Stimulated activated CD8-positive, alpha-beta memory T cell treated with anti-CD3 and anti-CD28 coated beads, Interleukin-15, amount 100 ng/mL, for 1 hour (primary cell): ENCODE data around the gene B3GALT6.

Experiments used
- DNase-seq: peaks from one replicate; pipeline ENCODE4 v3.0.0-alpha.2; 2020; ENCODE audit warnings: low read depth

The B3GALT6 gene

DNA sequence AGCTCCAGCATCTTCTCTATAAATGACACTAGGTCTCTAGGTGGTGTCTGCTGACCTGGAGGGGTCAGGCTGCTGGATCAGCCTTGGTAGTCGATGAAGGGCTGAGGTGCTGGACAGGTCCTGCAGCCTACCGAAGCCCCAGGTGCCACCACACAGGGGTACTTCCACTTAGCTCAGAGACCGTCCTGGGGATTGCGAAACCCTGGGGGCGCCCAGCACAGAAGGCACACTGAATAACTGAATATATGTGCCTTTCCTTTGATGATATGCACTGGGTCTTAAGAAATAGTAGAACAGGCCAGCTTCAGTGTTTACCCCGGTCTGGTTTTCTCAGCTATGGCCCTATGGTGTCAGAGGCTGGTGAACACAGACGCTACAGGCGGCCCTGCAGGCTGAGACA is 30.7 kb downstream of the B3GALT6 start:
- no peak for DNase-seq

DNA sequence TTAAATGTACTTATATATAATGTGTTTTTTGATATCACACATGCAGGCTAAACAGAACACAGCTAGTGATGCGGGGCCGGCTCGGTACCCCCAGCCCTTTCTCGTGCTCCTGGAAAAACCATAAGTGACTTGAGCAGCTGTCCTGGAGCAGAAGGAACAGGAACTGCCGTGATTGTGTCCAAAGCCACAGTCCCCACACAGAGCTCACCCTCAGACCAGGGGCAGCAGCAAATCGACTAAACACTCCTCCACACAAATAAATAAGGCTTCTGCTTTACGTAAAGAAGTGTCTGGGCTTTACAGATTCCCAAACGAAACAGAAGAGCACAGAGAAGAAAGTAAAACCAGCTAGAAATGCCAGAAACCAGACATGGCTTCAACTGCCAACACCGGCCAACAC is 32.0 kb downstream of the B3GALT6 start:
- no peak for DNase-seq

DNA sequence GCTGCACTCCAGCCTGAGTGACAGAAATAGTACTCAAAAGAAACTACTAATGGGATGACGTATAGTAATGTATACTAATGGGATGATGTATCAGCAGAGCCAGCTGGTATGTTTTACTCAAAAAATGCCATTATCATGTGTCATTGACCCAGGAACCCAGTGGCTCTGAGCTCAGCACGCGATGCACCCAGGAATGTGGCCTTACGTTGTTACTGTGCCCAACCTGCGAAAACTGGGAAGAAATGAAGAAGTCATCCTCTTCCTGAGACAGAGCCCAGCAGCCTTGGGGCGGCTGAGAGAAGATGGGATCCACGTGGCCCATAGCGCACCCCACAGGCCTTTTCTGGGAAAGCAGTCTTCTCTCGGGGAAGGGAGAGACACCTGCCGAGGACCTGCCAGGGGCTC is 32.8 kb downstream of the B3GALT6 start:
- DNase-seq: no peak

DNA sequence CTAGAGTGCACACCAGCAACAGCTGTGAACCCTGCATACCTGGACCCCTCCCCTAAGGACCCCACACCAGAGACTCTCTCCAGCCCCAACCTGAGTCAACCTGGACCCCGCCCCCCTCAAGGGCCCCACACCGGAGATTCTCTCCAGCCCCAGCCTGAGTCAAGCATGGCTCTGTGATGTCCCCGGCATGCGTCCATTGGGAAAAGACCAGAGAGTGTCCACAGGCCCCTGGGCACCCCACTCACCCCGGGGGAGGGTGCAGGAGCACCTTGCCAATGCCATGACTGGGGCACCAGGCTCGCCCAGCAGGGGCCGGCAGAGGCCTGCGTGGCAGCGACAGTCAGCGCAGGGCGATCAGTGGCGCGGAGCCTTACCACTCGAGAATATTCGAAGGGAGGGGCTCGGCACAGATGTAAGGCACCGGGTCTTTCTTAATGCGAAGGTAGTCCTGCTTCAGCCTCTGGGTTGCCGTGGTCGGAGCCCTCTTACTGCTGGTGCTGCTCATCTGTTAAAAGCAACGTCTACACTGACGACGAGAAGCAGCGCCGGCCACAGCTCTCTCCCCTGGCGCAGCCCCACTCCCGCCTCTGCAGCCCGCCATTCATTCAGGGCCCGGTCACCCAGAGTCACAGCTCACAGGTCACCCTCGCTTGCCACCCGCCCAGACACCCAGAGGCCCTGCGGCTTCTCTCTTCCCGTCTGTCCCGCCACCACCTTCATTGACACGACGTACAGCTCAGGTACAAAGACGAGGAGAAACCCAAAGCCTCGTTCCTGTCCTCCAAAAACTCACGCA is 35.6 kb downstream of the B3GALT6 start:
- DNase-seq: no peak

DNA sequence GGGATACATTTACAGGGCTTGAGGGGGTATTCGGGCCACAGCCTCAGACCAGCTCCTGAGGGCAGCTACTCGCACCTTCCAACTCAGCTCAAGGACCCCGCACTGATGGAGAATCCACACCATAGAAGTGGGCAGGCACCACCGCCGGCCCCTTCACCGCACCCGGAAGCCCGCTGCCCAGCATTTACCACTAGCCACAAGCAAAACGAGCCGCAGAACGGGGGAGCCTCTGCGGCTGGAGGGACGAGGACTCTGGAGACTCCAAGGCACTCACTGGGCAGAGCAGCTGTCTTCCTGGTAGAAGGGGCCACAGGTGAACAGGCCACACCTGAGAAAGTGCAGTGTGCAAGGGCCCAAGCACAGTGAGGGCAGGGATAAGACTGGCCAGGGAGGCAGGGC is 36.2 kb downstream of the B3GALT6 start:
- no peak for DNase-seq

DNA sequence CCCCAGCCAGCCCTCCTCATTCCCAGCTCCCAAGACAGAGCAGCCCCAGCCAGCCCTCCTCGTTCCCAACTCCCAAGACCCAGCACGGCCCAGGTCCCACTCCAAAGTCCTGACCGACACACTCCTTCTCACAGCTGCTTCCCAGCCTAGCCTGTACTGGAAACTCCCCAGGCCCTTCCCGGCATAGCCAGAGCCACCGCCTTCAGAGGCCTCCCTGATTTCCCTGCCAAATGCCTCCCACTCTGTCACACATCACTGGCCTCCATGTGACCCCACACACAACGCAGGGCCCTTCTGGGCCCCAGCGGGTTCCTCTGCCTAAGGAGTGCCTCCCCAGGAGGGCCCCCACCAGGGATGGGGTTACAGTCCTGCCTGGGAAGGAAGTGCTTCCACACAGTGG is 38.8 kb downstream of the B3GALT6 start:
- no peak for DNase-seq

DNA sequence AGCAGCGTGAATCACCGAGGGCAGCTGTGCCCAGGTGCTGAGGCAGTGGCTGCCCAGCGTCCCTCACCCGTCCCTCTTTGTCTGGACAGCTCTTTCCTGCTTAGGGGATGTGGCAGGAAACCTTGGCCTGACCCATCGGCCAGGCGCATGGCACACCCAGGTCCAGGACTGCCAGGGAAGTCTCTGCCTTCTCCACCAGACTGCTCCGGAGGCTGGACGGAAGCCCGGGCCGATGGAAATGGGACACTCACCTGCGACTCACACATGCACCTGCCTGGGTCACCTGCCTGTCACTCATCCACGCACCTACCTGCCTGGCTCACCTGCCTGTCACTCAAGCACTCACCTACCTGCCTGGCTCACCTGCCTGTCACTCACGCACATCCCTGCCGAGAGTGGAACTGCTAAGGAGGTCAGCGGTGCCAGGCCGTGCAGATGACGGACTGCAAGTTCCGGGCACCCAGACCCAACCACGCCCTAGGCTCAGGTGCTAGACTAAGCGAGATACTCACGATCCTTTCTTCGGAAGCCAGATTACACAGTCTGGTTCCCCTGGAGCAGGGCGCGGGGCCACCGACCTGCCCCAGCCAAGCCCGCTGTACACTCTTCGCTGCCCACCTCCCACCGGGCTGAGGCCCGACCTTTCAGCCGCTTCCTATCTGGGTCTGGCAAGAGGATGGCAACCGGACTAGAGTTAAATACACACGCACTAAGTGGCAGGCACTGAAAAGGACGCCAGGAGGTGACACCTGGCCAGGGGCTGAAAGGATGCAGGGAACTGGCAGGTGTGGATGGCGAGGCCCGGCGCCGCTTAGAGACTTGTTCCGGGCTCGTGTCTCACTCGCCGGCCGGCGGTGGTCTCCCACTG is 40.5 kb downstream of the B3GALT6 start:
- DNase-seq: no peak

DNA sequence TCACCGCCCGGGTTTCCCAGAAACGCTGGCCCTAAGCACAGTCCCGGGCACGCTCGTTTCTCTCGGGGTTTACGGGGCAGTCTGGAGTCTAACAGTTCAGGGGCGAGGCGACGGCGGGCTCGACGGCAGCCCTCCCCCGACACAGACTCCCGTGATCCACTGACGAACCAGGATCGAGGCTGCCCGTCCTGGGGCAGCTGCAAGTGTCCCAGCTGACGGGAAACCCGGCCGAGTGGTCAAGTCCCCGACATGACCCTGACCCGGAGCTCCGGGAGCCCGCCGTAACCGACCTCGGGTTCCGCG is 41.1 kb downstream of the B3GALT6 start:
- no peak for DNase-seq

DNA sequence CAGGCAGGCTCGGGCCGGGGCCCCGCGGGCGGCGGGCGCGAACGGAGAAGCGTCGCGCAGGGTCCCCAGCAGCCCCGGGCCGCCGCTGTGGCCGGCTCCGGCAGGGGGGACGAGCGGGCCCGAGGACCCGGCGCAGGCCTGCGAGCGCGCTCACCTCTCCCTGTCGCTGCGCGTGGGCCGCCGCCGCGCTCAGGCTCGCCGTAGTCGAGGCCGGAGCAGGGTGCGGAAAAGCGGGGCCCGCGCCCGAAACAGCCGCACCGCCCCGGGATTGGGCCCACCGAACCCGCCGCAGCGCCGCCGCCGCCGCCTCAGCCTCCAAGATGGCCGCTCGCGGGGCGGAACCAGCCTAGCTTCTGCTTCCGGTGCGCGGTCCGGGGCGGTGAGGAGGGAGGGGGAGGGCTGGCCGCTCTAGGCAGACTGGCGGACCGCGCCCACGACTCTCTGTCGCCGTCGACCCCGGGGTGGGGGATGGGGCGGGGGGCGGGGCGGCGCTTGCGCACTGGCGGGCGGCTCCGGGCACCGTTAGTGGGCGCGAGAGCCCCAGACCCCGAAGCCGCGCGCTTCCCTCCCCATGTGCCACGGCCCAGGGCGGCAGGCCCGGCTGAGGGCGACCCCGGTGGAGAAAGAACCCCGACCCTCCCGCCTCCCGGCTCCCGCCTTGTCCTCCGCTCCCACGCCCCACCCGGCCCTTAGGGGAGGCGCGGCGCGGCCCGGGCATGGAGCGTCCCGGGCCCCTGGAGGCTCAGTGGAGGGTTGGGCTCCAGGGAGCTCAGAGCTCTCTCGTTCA is 41.7 kb downstream of the B3GALT6 start, which contains the start of gene UBE2J2:
TSS of gene UBE2J2 (minus strand) at position 343 of the 787 bp plus-strand sequence. CDS start 5,862 bp downstream, outside the sequence.
- DNase-seq: peak; percentile 81

DNA sequence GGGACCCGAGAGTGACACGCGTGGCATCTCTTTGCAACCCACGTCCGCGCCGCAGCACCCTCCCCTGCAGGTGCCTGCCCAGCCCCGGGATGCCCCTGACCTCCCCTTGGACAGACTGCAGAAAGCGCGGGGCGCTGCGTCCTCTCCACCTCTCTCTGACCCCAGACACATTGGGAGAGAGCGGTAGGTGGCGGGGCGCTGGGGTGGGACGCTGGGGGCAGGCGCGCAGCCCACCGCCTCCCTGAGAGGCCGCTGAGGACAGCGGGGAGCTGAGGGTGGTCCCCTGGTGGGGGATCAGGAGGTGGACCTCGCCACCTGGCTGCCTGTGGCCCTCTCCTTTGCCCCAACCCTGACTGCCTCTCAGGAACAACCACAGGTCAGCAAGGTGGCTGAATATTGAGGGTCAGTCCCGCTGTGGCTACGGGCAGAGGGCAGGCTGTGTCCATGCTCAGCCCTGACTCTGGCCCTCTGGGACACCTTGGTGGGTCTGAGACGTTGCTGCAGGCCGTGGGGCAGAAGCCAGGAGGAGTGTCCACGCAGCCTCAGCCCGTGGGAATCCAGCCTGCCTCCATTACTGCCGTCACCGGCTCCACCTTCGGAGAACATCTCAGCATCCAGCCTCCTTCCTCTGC is 42.4 kb downstream of the B3GALT6 start:
- DNase-seq: no peak

DNA sequence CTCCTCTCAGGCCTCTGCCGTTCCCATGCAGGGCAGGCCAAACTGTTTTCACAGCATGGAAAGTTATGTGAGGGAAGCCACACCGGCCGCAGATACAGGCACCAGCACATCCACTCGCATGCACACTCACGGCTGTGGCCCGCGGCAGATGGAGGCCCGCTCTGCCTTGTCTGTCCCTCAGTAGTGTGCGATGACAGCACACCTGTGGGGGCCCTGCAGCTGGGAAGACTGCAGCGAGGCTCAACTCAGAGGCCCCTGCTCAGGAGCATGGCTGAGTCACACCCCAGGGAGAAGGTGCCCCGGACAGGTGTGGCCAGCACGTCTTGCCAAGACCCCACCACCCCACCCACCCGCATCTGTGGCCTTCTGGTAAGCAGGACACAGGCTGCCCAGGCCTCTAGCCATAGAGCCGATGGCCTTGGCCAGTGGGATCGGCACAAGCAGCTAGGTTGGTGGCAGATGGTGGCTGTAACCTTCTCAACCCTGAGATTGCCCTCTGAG is 42.9 kb downstream of the B3GALT6 start:
- no peak for DNase-seq

DNA sequence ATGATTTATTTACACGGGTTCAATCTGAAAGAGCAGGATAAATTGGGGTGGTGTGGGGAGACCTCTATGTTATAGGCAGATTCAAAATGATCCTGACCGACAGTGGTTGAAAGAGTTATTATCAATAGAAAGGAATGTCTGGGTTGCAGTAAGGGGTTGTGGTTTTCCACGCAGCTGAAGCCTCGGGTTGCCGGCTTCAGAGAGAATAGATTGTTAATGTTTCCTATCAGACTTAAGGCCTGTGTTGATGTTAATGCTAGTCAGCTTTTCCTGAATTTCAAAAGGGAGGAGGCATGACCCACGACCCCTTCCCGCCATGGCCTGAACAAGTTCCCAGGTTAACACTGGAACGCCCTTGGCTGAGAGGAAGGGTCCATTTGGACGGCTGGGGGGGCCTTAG is 43.8 kb downstream of the B3GALT6 start:
- DNase-seq: no peak

DNA sequence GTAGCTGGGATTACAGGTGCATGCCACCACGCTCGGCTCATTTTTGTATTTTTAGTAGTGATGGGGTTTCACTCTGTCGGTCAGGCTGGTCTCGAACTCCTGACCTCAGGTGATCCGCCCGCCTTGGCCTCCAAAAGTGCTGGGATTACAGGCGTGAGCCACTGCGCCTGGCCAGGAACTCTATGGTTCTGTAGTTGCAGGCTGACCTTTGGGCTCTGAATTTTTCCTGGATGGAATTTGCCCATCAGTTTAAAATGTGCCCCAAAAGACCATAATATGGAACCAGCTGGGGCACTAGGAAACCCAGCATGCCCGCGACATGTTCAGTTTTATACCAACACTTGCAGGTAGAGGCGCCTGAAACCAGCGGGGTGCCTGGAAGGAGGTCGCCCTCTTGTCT is 46.6 kb downstream of the B3GALT6 start:
- DNase-seq: no peak

DNA sequence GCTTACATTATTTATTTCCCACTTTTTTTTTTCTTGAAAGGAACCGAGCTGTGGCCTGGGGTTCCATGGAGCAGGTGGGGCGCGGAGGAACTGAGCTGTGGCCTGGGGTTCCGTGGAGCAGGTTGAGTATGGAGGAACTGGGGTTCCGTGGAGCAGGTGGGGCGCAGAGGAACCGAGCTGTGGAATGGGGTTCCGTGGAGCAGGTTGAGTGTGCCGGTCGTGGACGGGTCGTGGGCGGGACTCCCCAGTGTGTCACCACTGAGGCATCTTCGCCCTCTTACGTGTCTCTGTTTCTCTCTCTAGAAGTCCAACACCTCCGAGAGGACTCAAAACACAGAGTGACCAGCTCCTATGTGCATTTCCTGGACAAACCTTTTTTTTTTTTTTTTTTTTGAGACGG is 47.0 kb downstream of the B3GALT6 start:
- DNase-seq: no peak

DNA sequence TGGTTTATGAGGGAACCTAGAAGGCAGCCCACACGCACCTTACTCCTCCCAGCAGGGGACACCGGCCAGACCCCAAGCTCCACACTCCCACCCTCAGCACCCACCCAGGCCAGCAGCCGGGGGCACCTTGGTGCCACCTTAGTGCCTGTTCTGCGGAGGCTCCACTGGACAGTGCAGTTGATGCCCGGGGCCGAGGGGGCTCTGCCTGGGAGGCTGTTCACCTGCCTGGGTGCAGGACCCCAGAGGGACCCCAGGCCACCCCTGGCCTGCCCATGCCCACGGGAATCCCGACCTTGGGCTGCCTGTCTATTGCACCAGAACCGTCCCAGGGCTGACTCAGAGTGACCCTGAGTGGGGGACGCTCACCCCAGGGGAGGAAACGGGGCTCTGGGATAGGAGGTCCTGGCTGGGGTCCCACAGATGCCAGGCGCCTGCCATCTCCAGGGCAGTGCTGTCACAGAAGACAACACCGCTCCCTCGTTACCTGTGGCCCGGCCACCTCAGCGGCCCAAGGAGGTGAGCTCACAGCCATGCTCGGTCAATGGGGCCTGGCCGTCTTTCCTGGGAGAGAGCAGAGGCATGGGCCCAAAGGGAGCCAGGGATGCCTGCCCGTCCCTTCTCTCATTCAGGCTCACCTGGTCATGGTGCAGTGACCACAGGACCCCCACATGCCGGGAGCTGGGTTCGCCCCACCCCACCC is 48.9 kb downstream of the B3GALT6 start:
- no peak for DNase-seq

DNA sequence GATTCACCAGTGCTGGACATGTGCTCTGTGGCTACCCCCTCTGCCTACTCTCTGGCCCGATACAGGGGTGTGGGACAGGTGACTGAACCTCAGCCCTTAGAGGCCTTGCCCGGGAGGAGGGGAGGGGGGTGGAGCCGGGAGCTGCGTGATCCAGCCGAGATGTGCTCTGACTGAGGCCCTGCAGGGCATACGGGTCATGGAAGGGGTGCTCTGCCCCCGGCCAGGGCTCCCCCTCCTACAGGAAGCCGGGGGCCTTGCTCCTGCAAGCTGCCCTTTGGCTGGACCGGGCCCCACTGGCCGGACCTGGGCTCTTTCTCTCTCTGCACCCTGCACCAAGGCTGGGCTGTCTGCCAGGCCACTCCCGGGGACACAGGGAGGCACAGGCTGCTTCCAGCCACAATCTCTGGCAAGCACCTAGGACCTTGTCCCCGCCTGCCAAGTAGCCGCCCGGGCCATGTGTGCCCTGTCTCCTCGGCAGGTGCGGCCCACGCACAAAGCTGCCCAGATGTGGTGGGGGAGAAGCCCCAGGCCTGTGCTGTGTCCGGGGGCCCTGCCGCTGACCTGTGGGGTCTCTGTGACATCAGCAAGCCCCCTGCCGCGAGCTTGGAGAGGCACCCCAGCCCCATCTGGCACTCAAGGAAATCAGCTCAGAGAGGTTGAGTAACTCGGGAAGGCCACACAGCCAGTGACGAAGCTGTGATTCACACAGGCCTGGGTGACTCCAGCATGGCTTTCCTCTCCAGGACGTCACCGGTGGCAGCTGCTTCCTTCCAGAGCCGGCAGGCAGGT is 49.7 kb downstream of the B3GALT6 start:
- no peak for DNase-seq

DNA sequence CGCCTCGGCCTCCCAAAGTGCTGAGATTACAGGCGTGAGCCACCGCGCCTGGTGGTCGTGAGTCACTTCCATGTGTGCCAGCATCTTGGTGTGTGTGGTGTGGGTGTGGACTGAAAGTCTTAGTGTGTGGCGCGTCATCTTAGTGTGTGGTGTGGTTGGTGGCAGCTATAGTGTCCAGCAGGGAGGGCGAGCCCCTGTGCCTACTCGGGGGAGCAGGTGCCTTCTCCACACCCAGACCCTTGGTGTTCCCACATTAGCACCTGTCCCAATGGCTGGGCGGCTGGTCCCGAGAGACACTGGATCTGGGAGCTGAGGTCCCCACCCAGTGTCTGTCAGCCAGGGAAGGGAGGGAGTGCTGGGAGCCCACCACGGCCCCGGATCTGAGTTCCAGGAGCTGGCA is 51.0 kb downstream of the B3GALT6 start:
- no peak for DNase-seq

DNA sequence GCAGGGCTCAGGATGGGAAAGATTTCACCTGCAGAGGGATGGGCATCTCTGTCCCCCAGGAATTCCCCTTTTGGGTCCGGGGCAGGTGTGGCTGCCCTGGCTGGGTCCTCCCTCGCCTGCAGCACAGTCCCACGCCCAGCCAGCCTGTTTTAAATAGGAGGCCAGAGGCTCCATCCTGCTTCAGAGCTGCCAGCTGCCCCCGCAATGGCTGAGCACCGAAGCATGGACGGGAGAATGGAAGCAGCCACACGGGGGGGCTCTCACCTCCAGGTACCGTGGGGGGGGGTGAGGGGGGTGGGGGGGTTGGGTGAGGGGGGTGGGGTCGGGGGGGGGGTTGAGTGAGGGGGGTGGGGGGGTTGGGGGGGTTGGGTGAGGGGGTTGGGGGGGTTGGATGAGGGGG is 51.8 kb downstream of the B3GALT6 start:
- DNase-seq: no peak
